KG1 (cell line): Measurements from ENCODE around the gene NANOS2.

ENCODE experiments used
- DNase-seq: peaks from one replicate; lab custom pipeline; 2025; lab: John Stamatoyannopoulos, UW

Gene NANOS2

DNA sequence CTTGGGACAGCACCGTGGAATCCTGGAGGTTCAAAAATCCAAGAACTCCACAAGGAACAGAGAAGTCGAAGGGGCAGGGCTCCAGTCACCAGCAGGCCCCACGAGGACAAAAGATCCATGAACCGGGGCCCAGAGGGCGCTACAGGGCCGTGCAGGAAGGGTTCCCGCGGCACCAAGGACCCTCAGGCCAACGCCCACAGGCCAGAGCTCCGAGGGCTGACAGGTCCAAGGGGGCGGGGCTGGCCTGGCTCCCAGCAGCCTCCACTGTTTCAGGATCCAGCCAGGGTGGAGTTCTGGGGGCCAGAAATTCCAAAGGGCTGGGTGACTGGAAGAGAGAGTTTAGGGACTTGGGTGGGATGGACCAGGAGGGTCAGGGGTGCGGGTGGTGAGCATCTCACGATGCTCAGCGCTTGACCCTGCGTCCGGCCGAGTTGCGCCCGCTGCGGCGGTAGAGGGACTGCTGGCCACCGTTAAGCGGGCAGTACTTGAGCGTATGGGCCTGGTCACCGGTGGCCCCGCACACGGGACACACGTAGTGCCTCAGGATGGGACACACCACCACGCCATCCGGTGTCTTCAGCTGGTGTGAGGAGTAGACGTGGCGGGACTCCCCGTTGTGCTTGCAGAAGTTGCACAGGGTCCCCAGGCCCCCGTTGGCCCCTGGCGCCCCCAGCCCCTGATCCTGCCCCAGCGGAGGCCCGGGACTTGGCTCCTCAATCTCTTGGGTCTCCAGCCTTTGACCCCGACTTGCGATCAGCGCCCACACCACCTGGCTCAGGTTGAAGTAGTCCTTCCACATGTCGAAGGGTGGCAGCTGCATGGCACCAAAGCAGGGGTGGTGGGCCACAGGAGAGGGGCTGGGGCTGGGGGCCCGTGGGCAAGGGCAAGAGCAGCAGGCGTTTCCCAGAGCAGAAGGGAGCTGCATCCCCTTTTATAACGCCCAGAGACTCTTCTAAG, at the start of gene NANOS2:
NANOS2 (minus strand) TSS at position 905 of the 957 bp plus-strand sequence; CDS start at position 820, 85 bp downstream.
- DNase-seq = no peak

DNA sequence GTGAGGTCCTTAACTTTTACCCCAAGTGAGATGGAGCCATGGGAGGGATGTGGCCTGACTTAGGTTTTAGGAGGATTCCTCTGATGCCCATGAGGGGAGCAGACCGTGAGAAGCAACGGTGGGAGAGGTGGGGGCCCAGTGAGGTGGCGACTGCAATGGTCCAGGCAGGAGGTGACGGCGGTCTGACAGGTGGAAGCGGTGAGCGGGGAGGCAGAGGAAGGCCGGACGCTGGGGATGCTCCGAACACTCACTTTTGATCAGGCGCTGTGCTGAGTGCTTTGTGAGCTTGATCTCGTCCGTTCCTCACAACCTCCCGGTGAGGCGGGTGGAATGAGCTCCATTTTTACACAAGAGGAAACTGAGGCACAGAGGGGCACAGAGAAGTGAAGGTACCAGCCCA, 47.4 kb upstream of the NANOS2 start:
- no peak for DNase-seq

DNA sequence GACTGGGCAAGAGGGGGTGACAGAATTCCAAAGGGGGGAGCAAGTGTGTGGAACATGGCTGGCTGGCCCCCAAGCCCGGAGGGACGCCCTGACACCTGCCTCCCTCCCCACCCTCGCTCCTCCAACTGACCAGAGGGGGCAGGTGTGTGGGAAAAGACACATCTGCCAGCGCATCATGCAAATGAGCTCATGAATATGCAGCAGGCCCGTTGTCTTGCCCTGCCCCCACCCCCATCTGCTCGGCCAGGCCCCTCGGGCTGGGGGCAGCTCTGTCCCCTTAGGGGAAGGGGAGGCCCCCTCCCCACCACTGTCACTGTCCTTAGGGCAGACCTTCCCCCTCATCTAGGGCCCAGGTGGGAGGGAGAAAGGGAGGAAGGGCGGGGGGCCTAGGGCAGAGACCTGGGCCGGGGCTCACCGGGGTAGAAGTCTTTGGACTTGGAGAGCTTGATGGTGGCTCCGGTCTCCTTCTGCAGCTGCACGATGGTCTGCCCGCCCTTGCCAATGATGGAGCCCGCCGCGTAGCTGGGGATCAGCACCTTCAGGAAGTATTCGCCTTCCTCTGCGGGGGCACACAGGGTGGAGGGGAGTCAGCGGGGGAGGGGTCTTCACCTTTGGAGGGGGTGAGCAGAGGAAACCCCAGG, 46.1 kb upstream of the NANOS2 start:
- no peak for DNase-seq

DNA sequence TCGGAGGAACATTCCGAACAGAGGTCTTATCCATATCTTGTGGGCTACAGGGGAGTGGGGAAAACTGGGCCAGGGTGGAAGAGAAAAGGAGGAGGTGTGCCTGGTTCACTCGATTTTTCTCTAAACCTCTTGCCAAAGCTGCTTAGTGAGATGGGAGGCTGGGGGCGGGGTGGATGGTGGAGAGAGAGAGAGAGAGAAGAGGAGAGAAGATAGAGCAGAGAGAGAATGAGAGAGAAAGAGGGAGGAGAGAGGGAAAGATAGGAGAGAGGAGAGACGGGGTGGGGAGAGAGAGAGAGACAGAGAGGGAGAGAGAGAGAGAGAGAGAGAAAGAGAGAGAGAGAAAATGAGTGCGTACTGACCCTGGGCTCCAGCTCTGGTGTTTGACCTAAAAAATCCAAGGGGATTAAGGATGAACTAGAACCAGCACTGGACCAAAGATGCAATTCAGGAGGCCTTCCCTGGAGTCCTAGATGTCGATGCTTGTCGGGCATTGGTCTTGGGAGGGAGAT, 45.0 kb upstream of the NANOS2 start:
- no peak for DNase-seq

DNA sequence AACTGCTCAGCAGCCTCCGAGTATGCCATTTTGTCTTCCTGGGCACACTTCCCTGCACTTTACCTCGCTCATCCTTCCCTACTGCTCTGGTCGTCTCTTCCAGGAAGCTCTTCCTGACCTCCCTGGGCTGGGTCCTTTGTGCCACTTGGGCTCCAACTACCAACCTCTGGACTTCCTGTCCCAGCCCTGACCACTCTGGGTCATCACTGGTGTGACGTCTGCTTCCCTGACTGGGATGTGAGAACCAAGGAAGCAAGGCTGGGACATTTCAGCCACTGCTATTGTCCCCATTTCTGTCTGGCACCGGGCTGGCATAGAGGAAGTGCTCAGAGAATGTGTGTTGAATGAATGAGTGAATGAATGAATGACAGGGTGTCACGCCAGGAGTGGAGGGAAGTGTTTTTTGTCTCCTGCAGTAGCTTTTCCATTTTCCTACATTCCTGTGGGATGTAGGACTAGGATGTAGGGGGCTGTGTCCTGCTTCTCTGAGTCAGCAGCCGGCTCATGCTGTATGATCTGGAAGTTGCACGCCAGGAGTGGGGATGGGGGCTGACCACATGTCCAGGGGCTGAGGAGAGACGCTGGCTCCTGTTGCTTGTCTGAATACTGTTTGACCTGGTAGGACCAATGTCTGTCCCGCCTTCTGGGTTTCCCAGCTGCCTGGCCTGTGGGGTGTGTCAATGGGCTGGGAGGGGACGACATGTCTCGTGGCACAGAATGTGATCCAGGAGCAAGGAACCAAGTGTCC, 44.4 kb upstream of the NANOS2 start:
- DNase-seq = no peak

DNA sequence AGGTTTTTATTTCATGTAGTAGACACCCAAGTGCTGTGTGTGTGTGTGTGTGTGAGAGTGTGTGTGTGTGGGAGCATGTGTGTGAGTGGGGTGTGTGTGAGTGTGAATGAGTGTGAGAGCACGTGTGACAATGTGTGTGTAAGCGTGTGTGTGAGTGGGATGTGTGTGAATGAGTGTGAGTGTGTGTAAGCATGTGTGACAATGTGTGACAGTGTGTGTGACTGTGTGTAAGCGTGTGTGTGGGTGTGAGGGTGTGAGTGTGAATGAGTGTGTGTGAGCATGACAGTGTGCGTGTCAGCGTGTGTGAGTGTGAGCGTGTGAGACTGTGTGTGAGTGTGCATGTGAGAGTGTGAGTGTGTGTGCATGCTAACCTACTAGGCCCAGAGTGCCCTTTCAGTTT, 43.7 kb upstream of the NANOS2 start:
- no peak for DNase-seq

DNA sequence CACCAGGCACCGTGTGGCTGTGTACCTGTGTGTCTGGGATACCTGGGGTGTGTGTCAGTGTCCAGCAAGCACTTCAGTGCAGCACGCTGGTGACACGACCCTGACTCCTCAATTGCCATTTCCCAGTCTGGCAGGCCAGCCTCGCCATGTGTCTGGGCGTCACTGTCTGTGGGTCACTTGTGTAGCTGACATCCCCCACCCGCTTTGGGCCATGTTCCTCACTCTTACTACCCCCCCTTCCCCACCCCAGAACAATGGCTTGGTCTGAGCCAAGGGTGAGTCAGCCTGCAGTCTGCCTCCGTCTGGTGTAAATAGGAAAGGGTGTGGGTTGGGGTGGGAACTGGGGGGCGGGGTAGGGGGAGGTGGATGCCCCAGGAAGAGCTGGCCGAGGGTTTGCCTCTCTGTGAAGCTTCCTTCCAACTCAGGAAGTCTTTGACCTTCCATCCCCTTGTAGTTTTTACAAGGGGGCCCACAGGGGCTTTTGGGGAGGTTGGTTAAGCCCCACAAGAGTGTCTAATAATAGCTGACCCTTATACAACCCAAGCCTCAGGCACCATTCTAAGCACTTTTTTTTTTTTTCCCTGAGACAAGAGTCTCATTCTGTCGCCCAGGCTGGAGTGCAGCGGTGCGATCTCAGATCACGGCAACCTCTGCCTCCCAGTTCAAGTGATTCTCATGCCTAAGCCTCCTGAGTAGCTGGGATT, 41.5 kb upstream of the NANOS2 start:
- no peak for DNase-seq

DNA sequence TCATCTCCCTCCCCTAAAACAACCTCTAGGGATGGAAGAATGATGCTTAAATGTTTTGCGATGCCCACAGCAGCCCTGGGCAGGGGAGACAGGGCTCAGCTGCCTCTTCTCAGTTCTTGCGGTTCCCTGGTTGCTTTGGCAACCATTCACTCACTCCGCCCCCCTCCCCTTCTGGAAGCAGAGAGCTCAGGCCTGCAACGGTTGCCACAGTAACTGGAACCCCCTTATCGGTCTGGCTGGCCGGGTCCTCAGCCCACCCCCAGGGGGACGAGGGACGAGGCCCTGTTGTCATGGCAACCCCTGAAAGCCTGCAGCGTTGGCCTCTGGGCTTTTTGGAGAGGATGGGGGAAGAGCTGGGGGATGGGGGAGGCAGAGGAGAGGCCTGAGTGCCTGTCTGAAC, 39.6 kb upstream of the NANOS2 start:
- DNase-seq = no peak

DNA sequence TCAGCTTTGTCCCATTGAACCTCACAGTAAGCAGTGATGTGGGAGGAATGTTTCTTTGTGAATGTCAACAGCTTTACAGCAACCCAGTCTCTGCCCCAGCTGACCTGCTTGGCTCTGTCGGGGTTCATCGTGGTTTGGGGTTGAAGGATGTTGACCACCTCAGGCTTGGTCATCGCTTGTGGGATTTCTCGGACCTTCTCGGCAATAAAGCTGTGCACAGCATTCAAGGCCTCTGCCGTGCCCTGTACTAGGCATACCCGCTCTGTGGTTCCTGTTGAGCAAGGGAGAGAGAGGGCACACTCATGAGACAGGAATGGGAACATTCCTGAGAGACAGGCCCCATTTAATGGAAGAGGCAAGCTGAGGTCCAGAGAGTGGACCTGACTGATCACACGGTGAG, 39.1 kb upstream of the NANOS2 start:
- no peak for DNase-seq

DNA sequence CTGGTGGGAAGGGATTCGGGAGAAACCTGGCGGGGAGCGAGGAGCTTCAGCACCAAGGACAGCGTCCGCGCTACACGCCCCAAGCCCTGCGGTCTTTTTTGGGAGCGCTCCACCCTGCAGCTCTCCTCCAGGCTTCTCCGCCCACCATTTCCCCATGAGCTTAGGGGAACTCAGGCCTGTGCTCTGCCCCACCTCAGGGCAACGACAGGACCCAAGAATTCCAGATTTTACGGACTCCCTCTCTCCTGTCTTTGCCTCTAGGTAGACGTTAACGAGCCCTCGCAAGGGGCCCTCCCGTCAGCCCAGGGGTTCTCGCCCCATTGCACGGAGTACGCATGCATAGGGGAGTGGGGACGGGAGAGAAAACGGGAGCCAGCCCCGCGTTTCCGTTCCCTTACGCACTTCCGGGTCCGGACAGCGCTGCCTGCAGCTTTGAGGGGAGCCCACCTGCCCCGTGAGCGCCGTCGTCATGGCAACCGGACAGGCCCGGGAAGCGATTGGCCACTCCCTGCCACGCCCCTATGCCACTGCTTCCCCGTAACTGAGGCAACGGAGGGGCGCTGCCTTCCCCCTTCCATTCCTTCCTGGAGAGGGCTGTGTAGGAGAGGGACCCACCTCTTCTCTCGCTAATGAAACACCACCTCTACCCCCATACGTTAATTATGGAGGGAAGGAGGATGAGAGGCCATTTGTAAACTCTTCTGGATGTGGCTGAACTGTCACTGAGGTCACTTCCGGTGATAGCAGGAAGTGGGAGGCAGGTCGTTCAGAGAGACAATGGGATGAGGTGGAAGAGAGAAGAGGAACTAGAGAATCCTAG, 38.3 kb upstream of the NANOS2 start:
- peak; percentile 11 for DNase-seq

DNA sequence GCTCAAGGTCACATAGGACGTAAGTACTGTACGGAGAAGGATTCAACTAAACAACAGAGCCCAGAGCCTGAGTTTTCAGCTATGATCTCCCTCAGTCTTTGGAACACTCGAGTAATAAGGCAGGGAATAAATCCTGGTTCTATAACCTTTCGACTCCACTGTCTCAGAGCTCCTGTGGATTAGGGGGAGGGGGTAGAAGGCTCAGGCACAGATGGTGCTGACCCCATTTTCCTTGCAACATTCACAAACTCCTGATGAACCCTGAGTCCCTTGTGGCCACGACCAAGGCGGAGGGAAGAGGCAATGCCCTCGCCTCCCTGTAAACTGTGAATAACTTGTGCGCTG, 37.7 kb upstream of the NANOS2 start:
- no peak for DNase-seq

DNA sequence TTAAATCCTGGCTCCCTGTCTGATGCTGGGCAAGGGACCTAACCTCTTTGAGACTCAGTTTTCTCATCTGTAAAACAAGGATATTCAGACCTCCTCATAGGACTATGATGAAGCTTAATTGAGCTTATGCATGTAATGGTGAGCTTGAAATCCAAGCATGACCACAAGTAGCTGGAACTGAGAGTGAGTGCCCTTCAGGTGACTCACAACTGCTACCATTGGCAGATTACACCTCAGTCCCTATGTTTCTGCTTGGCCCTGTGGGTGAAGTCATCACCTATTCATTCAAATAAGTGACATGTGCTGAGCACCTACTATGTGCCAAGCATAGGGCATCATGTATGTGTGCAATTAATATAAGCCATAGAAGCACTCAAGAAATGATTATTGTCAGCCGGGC, 33.3 kb upstream of the NANOS2 start:
- DNase-seq = no peak

DNA sequence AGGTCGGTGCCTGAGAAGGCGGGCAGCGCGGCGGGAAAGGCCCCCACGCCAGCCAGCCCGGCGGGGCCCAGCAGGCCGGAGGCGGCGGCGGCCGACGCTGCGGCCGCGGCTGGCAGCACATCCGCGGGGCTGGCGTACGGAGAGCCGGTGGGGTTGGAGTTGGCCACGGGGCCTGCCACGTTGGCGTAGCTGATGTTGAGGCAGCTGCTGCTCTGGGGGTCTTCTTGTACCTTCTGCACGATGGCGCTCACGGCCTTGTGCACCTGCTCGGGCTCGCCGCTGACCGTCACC, 25.9 kb upstream of the NANOS2 start:
- DNase-seq = no peak

DNA sequence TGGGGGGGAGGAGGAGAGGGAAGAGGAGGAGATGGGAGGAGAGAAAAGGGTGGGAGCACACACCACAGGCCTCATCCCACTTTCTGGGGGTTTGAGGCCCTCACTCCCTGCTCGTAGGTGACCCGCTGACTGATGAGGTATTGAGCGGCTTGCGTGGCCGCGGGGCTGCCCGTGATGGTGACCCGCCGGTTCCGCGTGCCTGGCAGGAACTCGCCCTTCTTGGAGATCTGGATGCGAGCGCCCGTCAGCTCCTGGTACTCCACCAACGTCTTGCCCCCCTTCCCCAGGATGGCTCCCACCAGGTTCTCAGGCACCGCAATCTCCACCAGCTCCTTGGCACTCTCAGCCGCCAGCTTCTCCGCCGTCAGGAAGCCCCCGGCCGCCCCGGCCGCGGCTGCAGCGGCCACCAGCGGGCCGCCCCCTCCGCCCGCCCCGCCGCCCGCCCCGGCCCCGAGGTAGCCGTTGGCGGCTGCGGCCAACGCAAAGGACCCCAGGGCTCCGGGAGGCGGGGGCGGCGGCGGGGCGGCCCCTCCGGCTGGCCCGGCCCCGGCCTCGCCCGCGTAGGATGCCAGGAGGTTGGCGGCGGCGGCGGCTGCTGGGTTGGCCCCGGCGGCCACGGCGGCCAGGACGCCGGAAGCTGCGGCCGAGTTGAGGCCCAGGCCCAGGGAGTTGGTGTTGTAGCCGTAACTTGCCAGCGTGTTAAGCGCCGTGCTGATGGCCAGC, 25.4 kb upstream of the NANOS2 start:
- DNase-seq = no peak

DNA sequence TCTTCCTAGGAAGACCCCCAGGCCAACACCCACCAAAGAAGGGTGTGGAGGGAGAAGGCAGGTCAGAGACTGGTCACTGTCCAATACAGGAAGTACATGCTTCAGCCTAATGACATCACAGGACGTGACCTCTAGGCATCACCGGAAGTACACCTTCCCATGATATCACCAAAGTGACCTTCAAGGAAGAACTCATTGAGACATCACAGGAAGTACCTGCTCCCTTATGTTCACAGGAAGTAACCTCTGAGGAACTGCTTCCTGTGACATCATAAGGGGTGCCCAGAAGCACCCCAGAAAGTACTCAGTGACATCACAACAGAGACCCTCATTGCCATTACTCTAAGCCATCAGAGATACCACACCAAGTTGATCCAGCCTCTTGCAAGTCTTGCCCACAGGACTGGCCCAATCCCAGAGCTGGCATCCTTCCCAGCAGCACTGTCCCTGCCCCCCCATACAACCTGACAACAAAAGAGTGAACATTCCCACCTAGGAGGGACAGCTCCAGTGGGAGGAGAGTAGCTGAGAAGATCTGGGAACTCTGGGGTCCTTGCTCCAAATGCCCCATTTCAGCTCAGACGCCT, 24.2 kb upstream of the NANOS2 start:
- no peak for DNase-seq

DNA sequence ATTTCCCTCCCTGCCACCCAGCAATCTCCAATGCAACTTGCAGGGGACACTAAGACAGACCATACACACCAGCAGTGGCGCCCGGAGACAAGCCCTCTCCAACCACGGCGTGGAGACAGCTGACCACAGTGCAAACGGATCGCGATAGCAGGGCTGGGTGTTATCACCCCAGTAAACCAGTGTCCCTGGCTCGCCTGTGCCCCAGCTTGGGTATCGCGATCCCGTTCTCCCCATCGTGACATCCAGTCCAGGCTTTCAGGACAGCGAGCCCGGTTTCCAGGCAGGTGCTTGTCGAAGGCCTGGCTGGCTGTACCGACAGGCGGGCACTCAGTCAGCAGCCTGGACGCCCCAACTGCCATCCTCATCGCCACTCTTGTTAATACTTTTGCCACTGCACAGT, 20.7 kb upstream of the NANOS2 start:
- DNase-seq = no peak

DNA sequence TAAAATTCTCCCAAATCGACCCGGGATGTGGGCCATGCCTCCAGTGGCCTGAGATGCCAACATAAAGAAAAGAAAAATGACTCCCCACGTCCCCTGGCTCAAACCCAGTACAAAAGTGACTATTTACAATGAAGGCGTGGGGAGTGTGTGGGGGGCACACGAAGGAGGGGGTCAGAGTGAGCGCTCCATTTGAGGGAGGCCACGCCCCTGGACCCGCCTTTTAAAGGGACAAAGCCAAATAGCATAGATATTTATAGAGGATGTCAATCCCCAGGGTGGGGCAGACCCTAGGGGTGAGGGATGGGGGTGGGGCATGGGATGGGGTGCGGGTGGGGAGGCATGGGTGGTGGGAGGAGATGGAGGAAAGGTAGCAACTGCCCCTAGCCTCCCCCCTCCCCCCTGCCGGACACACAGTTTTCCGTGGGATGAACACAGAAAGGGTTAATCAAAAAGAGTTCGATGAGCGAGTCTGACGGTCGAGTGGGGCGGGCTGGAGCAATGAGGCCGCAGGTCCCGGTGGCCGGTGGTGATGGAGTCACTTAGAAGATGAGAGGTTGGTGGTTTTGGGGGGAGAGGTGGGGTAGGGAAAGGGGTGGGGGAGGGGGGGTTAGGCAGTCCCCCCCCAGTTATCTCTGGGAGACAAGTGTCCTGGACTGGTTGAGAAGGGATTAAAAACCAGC, 20.1 kb upstream of the NANOS2 start:
- no peak for DNase-seq

DNA sequence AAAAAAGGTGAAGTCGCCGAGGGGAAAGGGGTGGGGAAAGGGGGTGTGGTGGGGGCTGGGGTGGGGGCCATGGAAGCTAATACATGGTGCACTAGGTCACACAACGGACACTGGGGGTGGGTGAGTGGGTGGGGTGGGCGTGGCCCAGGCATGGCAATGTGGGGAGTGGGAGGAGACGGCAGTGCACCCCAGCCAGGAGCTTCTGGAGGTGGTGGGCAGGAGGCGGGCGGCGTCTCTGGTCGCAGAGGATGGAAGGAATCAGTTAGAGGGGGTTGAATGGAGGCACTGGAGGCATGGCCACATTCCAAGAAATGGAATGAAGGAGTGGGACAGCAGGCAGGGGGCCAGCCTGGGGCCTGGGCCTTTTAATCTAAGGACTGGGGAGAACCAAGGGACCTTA, 19.2 kb upstream of the NANOS2 start:
- no peak for DNase-seq

DNA sequence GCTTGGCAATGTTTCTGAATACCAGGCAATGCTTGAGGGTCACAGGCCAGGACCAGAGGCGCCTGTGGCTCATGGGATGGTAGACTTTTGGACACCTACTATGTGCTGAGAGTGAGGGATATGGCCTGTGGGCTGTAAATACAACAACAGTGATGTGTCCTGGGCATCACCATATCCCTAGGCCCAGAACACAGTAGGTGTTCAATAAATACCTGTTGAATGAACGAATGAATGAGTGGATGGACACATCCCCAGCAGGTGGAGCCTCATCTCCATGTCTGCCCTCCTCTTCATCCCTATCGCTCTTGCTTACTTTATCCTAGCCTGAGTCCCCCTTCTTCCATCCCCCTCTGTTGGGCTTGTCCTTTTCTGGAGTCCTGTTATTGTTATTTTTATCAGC, 16.5 kb upstream of the NANOS2 start:
- no peak for DNase-seq

DNA sequence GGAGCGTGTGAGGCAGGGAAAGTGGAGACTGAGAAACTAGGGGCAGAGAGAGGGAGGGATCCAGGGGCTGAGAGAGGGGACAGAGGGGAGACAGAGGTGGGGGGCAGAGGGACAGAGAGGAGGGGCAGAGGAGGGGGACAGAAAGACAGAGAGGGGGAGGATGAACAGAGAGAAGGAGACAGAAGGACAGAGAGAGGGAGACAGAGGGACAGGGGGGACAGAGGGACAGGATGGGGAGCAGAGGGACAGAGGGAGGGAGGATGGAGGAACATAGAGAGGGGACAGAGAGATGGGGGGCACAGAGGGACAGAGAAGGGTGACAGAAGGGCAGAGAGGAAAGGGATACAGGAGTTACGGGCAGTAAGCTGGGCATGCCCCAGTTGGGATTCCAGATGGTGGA, 14.7 kb upstream of the NANOS2 start:
- DNase-seq = no peak
